Measurements from ENCODE around the gene AGPAT4. TPM values are rescaled to one million over a fixed set of nuclear protein-coding genes. Genes with fewer than 3 reads are reported as not detected.

Gene AGPAT4
- polyA plus RNA-seq, 6 donors from 2014 or later, result 0.04 to 3.2 (median 1.4) TPM

DNA sequence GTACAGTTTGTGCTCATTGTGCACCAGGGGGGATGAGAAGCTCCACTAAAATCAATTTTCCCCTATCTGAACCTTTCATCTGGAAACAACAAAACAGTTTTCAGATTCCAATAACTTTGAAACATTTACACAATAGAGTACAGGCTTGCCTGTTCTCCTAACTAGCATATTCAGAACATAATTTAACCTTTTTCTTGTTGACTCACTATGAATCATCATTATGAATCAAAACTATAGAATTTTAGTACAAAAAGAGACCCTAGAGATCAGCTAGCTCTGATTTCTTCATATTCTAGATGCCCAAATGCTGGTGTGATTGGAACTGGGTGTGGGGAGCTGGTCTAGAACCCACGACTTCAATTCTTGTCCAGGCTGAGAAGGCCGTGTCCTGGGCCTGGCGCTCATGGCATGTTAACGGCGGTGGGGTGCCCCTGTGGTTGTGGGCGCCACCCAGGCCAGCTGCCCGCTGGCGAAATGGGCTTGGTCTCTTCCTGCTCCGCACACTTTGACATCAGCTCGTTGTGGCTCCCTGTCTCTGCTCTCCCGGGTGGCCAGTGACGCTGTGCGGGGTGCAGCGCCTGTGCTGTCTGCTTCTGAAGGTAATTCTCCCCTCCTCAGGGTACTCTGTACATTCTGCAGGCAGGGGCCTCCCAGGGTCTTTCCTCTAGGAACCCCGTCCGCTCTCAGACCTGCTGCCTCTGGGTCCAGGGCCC lies 29.9 kb upstream of the AGPAT4 start:
- H3K36me3 Mint-ChIP-seq, result no peaks in the 10 kb centered on the region
- peaks cover 14 to 24% (median 18%) of the 10 kb centered on the region in 3 donors for H3K27me3 Mint-ChIP-seq
- peaks cover 0 to 5% (median 0%) of the 10 kb centered on the region in 7 donors for H3K9me3 Mint-ChIP-seq
- no peak overlapping the region for H3K27ac Mint-ChIP-seq
- ATAC-seq (ENCODE audit: low read depth in 2 of 2) (no peak), DNase-seq (no peak)
- no peaks in the 10 kb centered on the region for H3K4me1 Mint-ChIP-seq
- no peak overlapping the region for H3K4me3 Mint-ChIP-seq

DNA sequence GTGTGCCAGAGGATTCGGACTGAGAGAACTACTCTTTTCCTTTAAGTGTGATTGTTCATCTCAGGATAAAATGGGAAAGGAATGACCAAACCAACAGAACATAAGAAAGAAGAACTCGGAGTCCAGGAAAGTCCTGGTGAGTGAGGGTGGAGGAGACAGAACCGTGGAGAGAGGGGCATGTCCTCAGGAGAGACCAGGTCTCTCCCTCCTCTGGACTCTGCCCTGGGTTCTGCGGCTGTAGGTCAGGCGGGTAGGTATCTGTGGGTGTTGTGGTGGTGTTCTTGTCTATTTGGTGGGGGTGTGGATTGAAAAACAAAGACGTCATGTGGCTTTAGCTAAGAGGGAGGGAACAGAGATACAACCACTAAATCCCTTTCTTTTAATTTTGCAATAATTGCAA lies 29.1 kb upstream of the AGPAT4 start:
- DNase-seq, result no peak
- no peaks in the 10 kb centered on the region for H3K4me1 Mint-ChIP-seq
- H3K27me3 Mint-ChIP-seq, result peaks cover 14 to 21% (median 15%) of the 10 kb centered on the region in 3 donors
- peak overlapping the region in 1 of 6 donors; percentile 87 for H3K27ac Mint-ChIP-seq
- H3K36me3 Mint-ChIP-seq, result no peaks in the 10 kb centered on the region
- ATAC-seq (ENCODE audit: low read depth in 2 of 2), result no peak
- H3K4me3 Mint-ChIP-seq, result no peak overlapping the region
- peaks cover 0 to 5% (median 1%) of the 10 kb centered on the region in 7 donors for H3K9me3 Mint-ChIP-seq

DNA sequence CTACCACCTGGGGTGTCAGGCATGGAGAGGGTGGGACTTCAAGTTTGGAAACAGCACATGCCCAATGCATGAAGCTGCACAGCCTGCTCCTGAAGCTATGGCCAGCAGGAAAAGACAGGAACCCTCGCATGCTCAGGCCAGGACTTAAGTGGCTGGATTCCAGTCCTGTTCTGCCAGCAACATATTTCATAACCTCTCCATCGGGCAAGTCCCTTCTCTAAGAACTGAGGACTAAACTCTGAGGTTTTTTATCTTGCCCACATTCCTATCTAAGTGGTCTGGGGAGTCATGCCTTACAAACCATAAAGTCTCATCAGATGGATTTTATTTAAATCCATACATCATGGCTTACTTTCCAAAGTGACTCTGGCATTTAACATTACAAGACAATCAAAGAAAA lies 27.5 kb upstream of the AGPAT4 start:
- peaks cover 0 to 13% (median 0%) of the 10 kb centered on the region in 7 donors for H3K9me3 Mint-ChIP-seq
- no peaks in the 10 kb centered on the region for H3K36me3 Mint-ChIP-seq

DNA sequence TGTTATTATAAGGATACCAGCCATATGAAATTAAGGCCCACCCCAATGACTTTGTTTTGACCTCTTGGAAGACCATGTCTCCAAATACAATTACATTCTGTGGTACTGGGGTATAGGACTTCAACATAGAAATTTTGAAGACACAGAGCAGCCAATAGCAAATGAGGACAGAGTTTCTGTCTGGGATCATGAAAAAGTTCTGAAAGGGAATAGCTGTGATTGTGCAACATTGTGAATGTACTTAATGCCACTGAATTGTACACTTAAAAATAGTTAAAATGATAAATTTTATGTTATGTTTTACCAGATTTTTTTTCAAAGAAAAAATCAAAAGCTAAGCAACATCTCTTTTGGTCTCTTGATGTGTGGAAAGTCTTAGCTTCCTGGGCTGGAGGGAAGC lies 27.0 kb upstream of the AGPAT4 start:
- Mint-ChIP-seq H3K36me3 (no peaks in the 10 kb centered on the region), H3K9me3 (peaks cover 0 to 17% (median 0%) of the 10 kb centered on the region in 7 donors), H3K27ac (no peak overlapping the region), H3K4me3 (no peak overlapping the region), H3K4me1 (no peaks in the 10 kb centered on the region), H3K27me3 (peaks cover 8 to 10% (median 10%) of the 10 kb centered on the region in 3 donors)
- no peak for DNase-seq
- no peak for ATAC-seq (ENCODE audit: low read depth in 2 of 2)

More for the DNA sequence above, 27.5 kb upstream of the AGPAT4 start:
- no peak overlapping the region for H3K27ac Mint-ChIP-seq
- H3K27me3 Mint-ChIP-seq, result peaks cover 10 to 14% (median 13%) of the 10 kb centered on the region in 3 donors
- DNase-seq (no peak), ATAC-seq (ENCODE audit: low read depth in 2 of 2) (no peak)
- H3K4me3 Mint-ChIP-seq, result no peak overlapping the region
- H3K4me1 Mint-ChIP-seq, result no peaks in the 10 kb centered on the region

DNA sequence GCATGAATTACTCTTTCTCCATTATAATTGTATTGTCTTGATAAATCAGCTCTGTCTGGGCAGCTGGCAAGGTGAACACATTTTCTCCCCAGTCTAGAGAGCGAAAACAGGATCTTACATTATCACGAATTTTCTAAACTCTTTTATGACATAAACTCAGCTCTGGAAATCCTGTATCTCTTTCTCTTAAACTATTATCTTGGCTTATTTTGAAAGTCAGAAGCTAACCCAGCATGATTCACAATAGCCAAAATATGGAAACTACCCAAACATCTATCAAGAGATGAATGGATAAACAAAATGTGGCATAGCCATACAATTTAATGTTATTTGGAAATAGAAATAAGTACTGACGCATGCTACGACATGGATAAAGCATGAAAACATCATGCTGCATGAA lies 25.9 kb upstream of the AGPAT4 start:
- Mint-ChIP-seq H3K4me3 (no peak overlapping the region), H3K9me3 (peaks cover 0 to 18% (median 0%) of the 10 kb centered on the region in 7 donors), H3K27ac (no peak overlapping the region), H3K36me3 (no peaks in the 10 kb centered on the region), H3K27me3 (peaks cover 8 to 13% (median 9%) of the 10 kb centered on the region in 3 donors), H3K4me1 (no peaks in the 10 kb centered on the region)
- ATAC-seq (ENCODE audit: low read depth in 2 of 2) (no peak), DNase-seq (no peak)

DNA sequence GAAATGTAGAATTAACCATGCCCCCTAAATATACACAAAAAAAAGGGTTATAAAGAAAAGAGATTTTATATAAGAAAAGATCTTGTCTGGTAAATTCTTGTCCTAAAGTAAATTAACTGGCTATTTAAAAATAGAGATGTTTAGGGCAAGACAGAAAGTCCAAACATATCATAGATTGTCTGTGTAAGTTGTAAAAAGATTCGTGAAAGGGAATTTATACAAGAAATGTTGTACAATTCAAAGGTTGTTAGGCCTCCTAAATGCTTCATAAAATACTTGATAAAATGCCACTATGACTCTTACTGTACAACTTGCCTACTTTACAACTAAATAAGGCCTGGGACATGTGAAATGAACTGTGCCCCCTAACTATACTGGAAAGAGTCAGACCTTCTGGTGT lies 21.9 kb upstream of the AGPAT4 start:
- no peak overlapping the region for H3K27ac Mint-ChIP-seq
- peaks cover 12 to 23% (median 18%) of the 10 kb centered on the region in 3 donors for H3K27me3 Mint-ChIP-seq
- H3K4me3 Mint-ChIP-seq, result no peak overlapping the region
- ATAC-seq (ENCODE audit: low read depth in 2 of 2) (no peak), DNase-seq (no peak)
- no peaks in the 10 kb centered on the region for H3K36me3 Mint-ChIP-seq
- H3K4me1 Mint-ChIP-seq, result no peaks in the 10 kb centered on the region
- H3K9me3 Mint-ChIP-seq, result peaks cover 0 to 18% (median 2%) of the 10 kb centered on the region in 7 donors

DNA sequence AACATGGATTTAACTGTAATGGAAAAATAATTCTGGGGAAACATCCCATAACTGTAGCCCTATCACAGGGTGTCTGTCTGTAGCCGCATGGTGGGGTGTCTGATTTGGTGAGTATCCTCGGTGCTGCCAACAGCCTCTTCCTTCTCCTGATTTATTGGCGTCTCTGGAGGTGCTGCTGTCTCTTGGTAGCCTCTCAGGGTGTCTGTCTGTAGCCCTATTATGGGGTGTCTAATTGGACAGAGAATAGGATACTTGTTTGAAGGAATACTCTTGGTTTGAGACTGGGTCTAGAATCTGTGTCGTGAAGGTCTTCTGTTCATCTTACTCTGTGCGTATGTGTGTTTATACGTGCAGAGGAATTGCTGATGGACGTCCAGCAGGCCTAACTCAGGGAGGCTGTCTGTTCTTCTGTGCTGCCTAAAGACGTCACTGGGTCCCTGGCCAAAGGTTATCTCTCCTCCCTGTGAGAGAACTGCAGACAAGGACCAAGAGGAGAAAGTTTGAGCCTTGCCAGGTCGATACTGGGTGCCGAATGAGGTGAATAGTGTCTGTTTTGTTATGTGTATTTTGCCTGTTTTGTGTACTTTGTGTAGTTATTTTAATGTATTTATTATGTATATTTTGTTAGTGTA lies 18.9 kb upstream of the AGPAT4 start:
- Mint-ChIP-seq H3K36me3 (no peaks in the 10 kb centered on the region), H3K4me1 (no peaks in the 10 kb centered on the region), H3K27me3 (peaks cover 10 to 19% (median 12%) of the 10 kb centered on the region in 3 donors), H3K9me3 (peaks cover 0 to 15% (median 0%) of the 10 kb centered on the region in 7 donors), H3K4me3 (peak overlapping the region in 1 of 8 donors; percentile 35), H3K27ac (no peak overlapping the region)
- ATAC-seq (ENCODE audit: low read depth in 2 of 2) (no peak), DNase-seq (no peak)

DNA sequence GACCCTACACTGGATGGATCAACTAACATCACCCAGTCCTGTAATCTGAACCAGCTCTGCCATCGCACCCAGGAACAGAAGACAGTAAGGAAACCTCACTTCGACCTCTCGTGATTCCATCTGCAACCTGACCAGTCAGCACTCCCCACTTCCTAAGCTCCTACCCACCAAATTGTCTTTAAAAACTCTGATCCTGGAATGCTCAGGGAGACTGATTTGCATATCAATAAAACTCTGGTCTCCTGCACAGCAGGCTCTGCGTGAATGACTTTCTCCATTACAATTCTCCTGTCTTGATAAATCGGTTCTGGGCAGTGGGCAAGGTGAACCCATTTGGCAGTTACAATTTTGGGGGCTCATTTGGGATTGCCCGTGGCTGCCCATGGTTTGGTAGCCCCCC lies 18.3 kb upstream of the AGPAT4 start:
- Mint-ChIP-seq H3K4me3 (no peak overlapping the region), H3K27ac (no peak overlapping the region), H3K27me3 (peaks cover 11 to 21% (median 14%) of the 10 kb centered on the region in 3 donors), H3K4me1 (no peaks in the 10 kb centered on the region), H3K9me3 (peaks cover 0 to 13% (median 0%) of the 10 kb centered on the region in 7 donors), H3K36me3 (no peaks in the 10 kb centered on the region)
- ATAC-seq (ENCODE audit: low read depth in 2 of 2), result no peak
- DNase-seq, result no peak

DNA sequence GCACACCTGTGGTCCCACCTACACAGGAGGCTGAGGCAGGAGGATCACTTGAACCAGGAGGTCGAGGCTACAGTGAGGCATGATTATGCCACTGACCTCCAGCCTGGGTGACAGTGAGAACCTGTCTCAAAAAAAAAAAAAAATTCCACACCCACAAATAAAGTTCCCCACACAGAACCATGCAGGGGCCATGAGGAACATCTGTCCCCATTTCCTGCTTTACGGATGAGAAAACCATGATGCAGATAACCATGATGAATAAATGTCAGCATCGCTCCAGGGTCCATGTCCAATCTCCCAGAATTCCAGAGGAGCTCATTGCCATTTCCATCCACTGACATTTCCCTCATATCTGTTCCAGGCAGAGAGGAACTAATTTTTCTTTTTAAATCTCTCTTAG lies 16.9 kb upstream of the AGPAT4 start:
- DNase-seq, result no peak
- H3K27ac Mint-ChIP-seq, result no peak overlapping the region
- H3K4me1 Mint-ChIP-seq, result no peaks in the 10 kb centered on the region
- no peaks in the 10 kb centered on the region for H3K36me3 Mint-ChIP-seq
- H3K4me3 Mint-ChIP-seq, result no peak overlapping the region
- peaks cover 24 to 28% (median 27%) of the 10 kb centered on the region in 3 donors for H3K27me3 Mint-ChIP-seq
- no peak for ATAC-seq (ENCODE audit: low read depth in 2 of 2)
- H3K9me3 Mint-ChIP-seq, result peaks cover 0 to 2% (median 0%) of the 10 kb centered on the region in 7 donors

DNA sequence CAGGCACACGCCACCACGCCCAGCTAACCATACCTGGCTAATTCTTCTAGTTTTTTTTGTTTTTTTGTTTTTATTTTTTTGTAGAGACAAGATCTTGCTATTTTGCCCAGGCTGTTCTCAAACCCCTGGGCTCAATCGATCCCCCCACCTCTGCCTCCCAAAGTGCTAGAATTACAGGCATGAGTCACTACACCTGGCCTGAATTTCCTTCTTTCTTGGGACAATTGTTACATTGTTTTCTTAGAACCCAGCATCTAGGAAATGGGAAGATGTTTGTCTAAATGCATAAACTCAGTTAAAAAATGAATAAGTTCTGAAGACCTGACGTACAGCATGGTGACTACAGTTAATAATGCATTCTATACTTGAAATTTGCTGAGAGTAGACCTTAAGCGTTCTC lies 10.8 kb upstream of the AGPAT4 start:
- Mint-ChIP-seq H3K4me3 (no peak overlapping the region), H3K36me3 (peaks cover 0 to 13% of the 10 kb centered on the region in 2 donors), H3K27ac (no peak overlapping the region), H3K4me1 (no peaks in the 10 kb centered on the region), H3K9me3 (peaks cover 10 to 19% (median 13%) of the 10 kb centered on the region in 7 donors), H3K27me3 (peaks cover 29 to 40% (median 32%) of the 10 kb centered on the region in 3 donors)
- no peak for DNase-seq
- no peak for ATAC-seq (ENCODE audit: low read depth in 2 of 2)

DNA sequence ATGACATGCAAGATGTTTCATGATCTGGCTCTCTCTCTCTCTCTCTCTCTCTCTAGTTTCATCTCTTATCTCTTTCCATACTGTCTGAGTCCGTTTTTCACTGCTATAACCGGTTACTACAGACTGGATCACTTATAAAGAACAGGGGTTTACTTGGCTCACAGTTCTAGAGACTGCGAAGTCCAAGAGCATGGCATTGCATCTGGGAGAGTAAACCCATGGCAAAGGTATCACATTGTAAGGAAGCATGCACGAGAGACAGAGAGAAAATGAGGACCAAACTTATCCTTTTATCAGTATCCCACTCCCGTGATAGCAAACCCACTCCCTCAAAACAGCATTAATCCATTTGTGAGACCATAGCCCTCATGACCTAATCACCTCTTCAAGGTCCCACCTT lies 7.2 kb upstream of the AGPAT4 start:
- Mint-ChIP-seq H3K27ac (peak overlapping the region in 1 of 6 donors; percentile 23), H3K36me3 (peaks cover 0 to 13% of the 10 kb centered on the region in 2 donors), H3K27me3 (peaks cover 21 to 32% (median 24%) of the 10 kb centered on the region in 3 donors), H3K4me3 (no peak overlapping the region), H3K9me3 (peaks cover 10 to 19% (median 13%) of the 10 kb centered on the region in 7 donors), H3K4me1 (no peaks in the 10 kb centered on the region)
- ATAC-seq (ENCODE audit: low read depth in 2 of 2), result no peak
- no peak for DNase-seq

DNA sequence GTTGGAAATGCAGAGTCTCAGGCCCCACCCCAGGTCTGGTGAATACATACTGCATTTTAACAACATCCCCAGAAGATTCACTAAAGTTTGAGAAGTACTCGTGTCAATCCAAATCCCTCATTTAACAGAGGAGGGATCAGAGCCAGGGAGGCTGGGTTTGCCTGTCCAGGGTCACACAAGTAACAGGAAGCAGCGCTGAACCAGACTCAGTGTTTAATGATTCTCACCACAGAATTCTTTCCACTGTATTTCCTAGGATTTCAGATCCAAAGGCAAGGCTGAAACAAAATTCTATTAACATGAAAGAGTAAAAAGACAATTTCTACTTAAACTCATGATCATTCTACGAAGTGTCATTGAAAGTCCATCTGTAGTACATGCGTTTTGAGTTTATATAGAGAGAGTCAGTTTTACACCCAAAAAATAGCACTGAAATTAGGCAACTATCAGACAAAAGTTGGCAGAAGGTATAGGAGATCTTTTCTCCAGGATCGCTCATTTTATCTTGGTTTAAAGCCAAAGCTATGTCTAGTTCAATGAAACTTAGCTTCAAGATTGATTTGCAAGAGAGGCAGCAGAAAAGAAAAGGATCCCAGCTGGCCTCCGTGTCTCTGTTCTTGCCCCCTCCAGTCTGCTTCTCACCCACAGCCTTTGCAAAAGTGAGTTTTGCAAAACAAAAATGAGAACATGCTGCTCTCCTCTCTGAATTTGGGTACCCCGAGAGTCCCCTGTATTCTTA lies 6.0 kb upstream of the AGPAT4 start:
- Mint-ChIP-seq H3K27me3 (peaks cover 16 to 26% (median 25%) of the 10 kb centered on the region in 3 donors), H3K9me3 (peaks cover 10 to 19% (median 13%) of the 10 kb centered on the region in 7 donors), H3K4me1 (no peaks in the 10 kb centered on the region), H3K36me3 (peaks cover 0 to 13% of the 10 kb centered on the region in 2 donors), H3K4me3 (no peak overlapping the region), H3K27ac (no peak overlapping the region)
- no peak for DNase-seq
- no peak for ATAC-seq (ENCODE audit: low read depth in 2 of 2)

DNA sequence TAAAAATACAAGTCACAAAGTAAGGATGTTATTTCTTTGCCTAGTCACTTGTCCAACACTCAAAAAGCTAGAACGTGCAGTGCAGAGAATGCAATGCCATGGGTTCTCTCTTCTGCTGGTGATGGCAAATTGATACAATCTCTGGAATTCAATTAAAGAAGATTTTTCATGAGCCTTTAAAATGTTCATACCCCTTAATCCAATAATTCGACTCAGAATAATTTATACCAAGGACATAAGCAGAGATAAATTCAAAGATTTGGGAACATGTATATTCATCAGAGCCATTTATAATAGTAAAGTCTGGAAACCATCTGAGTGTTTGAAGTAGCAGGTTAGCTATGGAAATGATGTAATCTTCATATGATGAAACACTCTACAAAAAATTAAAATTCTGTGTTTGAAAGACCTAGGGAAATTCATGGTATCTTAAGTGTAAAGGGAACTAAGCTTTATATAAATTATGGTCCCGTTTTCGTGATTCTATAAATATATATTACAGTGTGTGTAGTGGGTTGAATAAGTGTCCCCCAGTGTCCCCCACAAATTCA lies 2.8 kb upstream of the AGPAT4 start:
- no peak for DNase-seq
- Mint-ChIP-seq H3K4me3 (peak overlapping the region in 1 of 8 donors; percentile 1), H3K27ac (no peak overlapping the region), H3K27me3 (peaks cover 9 to 32% (median 25%) of the 10 kb centered on the region in 3 donors), H3K9me3 (peaks cover 10 to 14% (median 13%) of the 10 kb centered on the region in 7 donors), H3K4me1 (peaks cover 14 to 19% (median 15%) of the 10 kb centered on the region in 3 donors), H3K36me3 (peaks cover 0 to 13% of the 10 kb centered on the region in 2 donors)
- no peak for ATAC-seq (ENCODE audit: low read depth in 2 of 2)

All from naive B cell (primary cell).